Posterior vena cava (tissue), 2 donors: Measurements from ENCODE around the gene TOX2. TPM values are rescaled to one million over a fixed set of nuclear protein-coding genes. Genes with fewer than 3 reads are reported as not detected.

Experiments used
- DNase-seq: peaks from one replicate; pipeline ENCODE4 v3.0.0-alpha.2; 2020; ENCODE audit warnings: low spot score
- intact Hi-C, 2 donors: fragments of 100-400 bp; cut with DNase I; formaldehyde crosslinking; loops; one replicate each; pipeline versions ENCODE4 v1.14.1 to v1.14.2; 2022 to 2023
- total RNA-seq, 2 donors: library from RNA; stranded (reverse); fragmentation: NEBNext Ultra II Directional; extraction: Animal tissue kit (Norgen Biotek cat#: 25700); gene quantifications; one replicate each; pipeline ENCODE4 v1.2.1, GENCODE V29; 2021
- donor health status: DM: yes; HTN: yes; CAD: no.
- donor health status: DM: yes; HTN: yes; CAD: no.

The TOX2 gene
- total RNA-seq, 2 donors from 2014 or later, result 1.1 to 1.5 TPM

DNA sequence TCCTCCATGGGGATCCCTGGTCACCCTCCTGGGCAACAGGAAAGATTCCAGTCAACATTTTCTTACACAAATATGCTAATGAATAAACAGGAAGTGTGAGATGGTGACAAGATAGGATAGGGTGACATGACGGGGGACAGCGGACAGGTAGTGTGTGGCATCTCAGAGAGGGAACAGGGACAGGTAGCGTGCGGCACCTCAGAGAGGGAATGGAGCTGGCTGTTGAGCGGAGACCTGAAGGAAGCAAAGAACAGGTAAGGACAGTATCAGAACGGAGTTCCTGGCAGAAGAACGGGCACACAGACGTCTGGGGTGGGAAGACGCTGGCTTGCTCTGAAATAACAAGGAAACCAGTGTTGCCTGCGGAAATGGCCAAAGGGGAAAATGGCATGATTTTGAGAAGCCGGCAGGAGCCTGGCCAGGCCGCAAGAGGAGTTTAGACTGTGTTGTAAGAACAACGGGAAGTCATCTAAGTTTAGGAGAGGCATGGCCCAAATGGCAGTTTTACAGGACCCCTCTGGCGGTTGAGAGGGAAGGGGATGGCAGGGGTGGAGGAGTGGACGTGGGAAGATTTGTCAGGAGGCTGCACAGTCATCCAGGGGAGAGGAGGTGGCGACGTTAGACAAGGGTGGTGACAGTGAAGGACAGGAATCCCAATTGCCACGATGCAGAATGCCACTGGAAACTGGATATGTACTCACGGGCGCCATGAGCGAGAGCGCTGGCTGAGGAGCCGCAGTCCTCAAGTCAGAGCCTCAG is 160.7 kb downstream of the TOX2 start:
- intact Hi-C loops, result loop anchor here (5.0 to 10.0 kb wide), 2 partner anchors 328 to 541 kb away; no protein-coding TSS in a partner anchor
- no peak for DNase-seq

DNA sequence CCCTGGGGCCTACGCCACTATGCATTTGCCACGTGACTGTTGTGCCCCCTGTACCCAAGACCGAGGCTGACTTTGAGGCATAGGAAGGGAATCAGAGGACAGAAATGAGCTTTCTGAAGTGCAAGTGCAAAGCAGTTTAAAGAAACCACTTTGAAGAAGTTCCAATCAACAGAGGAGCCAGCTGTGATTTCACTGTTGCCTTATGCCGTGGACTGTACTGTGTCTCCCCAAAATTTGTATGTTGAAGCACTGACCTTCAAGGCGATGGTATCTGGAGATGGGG is 161.2 kb downstream of the TOX2 start:
- no peak for DNase-seq
- intact Hi-C loops, result loop anchor here (5.0 to 10.0 kb wide), 2 partner anchors 329 to 541 kb away; no protein-coding TSS in a partner anchor

DNA sequence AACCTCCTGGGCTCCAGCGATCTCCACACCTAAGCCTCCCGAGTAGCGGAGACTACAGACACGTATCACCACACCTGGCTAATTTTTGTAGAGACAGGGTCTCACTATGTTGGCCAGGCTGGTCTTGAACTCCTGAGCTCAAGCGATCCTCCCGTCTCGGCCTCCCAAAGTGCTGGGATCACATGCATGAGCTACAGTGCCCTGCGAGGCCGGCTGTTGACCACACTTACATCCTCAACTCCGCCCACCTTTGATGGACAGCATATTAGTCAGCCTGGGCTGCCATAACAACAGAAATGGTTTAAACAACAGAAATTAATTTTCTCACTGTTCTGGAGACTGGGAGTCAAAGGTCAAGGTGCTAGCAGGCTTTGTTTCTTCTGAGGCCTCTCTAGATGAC is 164.6 kb downstream of the TOX2 start:
- no peak for DNase-seq
- intact Hi-C loops, result loop anchor here (5.0 to 10.0 kb wide), 2 partner anchors 332 to 544 kb away; no protein-coding TSS in a partner anchor

DNA sequence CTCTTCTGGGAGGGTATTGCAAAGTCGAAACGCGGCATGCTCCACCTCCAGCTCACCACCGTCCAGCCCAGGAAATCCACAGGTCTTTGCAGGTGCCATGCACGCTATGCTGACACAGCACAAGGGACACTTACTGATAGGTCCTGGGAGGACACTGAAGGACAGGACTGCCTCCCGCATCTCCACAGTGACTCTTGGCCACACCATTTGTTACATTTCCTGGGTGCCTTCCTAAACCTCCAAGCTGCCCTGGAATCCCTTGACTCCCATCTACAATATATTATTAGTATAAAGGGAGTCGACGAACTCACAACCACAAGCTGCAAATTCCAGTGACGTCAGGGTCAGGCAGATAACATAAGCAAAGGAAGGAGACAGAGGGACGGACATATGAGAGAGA is 165.4 kb downstream of the TOX2 start:
- intact Hi-C loops, result loop anchor here in 1 of 2 donors (10.0 kb wide), 1 partner anchor 545 kb away; no protein-coding TSS in a partner anchor
- DNase-seq, result no peak

DNA sequence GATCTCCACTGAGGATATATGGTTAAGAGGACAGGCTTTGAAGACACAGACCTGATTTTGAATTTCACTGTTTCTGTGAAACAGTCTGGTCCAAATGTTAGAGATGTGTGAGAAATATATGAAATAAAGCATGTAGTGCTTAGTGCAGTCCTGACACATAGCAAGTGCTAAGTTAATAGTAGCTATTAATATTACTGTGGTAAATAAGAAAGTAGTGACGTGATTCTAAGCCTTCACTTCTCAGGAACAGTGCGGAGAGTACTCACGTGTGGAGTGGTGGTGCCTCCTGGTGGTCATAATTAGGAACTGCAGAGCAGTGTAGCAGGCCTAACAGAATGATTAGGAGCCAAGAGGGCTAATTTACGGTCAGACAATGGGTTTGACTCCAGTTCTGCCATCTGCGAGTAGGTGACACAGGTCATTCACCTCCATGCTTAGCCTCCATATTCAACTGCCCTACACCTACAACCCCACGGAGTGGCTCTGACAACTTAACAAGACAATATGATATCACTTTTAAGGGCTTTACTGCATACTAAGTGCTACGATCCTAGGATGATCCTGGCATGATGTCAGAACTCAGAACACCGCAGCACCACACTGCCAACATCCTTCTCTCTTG is 166.1 kb downstream of the TOX2 start:
- intact Hi-C loops, result loop anchor here (1.0 to 10.0 kb wide), 2 partner anchors 331 to 546 kb away; no protein-coding TSS in a partner anchor
- DNase-seq, result peak; percentile 88

DNA sequence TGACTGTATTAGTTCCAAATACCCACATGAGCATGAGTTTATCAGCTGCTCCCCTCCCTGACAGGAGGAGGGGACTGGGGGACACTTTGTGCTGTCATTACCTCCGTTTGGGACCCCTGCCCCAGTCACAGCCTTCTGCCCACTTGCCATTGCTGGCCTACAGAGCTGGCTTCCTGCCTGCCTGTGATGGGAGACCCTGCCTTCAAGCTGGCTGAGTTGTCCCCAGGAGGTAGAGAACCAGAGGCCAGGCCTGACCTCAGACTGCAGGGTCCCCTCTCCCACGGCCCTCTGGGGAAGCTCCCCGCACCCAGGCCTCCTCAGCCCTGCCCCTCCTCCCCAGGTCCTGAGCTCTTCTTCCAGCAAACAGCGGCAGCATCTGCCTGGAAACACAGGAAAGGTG is 166.8 kb downstream of the TOX2 start:
- intact Hi-C loops, result loop anchor here (1.0 to 10.0 kb wide), 2 partner anchors 332 to 547 kb away; no protein-coding TSS in a partner anchor
- DNase-seq, result no peak

DNA sequence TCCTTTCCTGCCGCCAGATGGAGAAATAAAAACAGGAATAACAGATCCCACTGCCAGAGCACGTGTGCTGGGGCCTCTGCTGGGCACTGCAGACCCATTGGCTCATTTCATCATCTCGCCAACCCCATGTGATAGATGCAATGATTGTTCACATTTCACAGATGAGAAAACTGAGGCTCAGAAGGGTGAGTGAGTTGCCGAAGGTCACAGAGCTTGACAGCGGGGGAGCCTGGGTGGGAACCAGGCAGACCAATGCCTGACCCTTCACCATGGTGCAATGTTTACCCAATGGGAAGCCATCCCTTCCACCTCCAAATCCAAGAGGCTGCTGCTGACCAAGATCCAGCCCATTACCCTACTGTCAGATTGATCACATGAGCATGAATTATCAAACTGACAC is 167.2 kb downstream of the TOX2 start:
- no peak for DNase-seq
- intact Hi-C loops, result loop anchor here (1.0 to 10.0 kb wide), 2 partner anchors 333 to 547 kb away; no protein-coding TSS in a partner anchor

DNA sequence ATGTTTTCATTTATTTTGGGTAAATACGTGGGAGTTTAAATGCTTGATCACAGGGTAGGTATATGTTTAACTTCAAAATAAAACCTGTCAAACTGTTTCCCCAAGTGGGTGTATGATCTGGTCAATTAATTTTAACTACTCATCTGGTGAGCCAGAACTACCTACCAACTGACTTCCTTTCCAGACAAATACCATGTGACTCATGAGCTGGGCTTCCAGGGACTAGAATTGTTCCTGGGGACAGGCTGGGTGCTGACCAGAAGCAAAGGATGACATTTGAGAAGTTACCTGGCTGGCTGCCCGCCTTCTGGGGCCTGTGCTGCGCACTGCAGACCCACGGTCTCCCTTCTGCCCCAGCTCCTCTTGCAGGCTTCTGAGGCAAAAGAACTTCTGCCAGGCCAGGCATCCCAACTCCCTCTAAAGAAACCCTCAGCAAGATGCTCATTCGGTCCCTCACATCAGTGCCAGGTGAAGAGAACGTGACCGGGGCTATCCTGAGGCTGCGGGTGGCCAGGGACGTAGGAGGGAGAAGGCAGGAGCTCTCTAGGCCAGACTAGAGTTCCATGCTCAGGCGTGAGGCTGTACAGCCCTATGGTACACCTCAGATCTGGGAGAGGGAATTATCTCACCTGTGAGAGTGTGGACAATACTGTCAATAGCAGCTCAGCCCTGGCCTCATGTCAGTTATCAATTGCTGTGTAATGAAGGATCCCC is 168.7 kb downstream of the TOX2 start:
- DNase-seq, result no peak
- intact Hi-C loops, result loop anchor here in 1 of 2 donors (10.0 kb wide), 1 partner anchor 549 kb away; no protein-coding TSS in a partner anchor

DNA sequence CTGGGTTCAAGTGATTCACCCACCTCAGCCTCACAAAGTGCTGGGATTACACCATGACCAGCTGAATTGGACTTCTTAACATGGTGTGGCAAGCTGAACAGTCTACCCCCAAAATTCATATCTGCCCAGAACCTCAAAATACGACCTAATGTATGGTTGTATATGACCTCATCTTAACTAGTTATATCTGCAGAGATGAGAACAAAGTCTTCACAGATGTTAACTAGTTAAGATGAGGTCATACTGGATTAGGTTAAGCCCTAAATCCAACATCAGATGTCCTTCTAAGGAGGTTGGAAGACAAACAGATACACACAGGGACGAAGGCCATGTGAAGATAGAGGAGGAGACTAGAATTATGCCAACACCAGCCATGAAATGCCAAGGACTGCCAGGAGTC is 169.8 kb downstream of the TOX2 start:
- no peak for DNase-seq
- intact Hi-C loops, result loop anchor here in 1 of 2 donors (10.0 kb wide), 1 partner anchor 550 kb away; no protein-coding TSS in a partner anchor

DNA sequence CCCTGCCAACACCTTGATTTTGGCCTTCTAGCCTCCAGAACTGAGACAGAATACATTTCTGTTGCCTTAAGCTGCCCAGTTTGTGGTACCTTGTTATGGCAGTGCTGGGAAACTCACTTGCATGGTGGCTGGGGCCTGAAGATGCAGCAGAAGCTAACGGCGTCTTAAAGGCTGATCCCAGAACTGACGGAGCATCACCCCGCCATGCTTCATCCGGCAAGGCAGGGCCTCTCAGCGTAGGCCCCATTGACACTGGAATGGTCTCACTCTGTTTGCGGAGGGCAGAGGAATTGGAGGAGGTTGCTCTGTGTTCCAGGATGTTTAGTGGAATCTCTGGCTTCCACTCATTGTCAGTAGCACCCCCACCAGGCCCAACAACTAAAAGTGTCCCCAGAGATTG is 170.2 kb downstream of the TOX2 start:
- intact Hi-C loops, result loop anchor here in 1 of 2 donors (5.0 to 10.0 kb wide), 2 partner anchors 550 to 1638 kb away; no protein-coding TSS in a partner anchor
- DNase-seq, result no peak

DNA sequence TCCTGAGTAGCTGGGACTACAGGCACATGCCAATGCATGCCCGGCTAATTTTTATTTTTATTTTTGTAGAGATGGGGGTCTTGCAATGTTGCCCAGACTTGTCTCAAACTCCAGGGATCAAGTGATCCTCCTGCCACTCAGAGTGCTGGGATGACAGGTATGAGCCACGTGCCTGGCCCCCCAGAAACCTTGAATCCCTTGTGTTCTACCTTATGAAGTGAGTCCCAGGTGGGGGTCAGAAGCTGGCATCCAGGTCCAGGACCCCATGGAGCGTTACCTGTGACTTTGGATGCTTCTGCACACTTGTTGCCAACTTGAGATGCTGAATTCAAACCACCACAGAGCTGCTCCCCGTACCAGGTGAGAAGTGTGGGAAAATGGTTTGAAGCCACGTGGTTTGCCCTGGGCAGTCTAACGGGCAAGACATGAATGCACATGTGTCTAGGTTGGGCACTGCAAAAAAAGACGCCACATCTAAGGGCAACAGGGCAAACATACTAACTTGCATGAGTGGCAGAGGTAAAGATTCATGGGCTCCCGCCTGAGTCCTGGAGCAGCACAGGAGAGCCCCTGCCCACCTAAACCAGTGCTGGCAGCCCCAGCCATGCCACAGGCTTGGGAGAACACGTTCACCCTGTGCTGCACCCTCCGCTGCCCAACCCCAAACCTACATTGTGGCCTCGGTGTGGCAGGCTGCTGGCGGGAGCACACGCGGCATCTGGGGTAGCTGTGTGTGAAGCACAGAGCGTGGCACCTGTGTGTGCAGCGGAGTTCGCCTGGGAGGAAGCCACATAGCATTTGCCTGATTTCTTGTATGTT is 171.2 kb downstream of the TOX2 start:
- intact Hi-C loops, result loop anchor here in 1 of 2 donors (5.0 to 10.0 kb wide), 2 partner anchors 551 to 1639 kb away; no protein-coding TSS in a partner anchor
- no peak for DNase-seq

DNA sequence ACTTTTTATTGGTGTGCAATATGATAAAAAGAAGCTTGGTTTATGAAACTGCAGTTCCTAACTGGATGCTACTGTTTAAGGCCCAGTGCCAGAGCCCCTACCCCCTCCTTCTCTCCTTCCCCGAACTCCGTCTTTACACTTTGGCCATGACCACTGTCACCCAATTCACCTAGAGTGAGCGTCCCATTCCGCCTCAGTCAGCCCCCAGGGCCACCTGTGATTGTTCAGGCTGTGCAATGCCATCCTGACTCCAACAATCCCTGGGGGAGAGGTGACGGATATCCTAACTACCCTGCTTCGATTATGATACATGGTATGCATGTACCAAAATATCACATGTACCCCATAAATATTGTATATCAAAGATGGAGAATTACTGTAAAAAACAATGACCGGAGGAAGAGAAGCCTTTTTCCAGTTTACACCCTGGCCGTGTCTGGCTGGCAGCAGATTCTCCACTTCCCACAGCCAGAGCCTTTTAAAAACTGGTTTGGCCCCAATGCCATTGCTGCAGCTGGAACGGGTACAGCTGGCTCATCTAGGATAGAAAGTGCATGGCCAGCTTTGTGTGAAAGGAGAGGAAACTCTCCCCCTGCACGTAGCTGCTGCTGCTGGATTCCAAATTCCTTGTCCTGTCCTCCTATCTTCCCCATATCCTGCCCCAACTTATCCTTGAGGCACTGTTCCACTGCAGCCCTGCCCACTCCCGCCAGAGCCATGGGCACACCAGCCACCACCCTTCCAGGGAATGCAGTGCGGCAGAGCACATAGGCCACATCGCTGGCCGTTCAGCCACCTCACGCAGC is 172.6 kb downstream of the TOX2 start:
- DNase-seq, result no peak
- intact Hi-C loops, result loop anchor here in 1 of 2 donors (5.0 to 10.0 kb wide), 2 partner anchors 552 to 1640 kb away; no protein-coding TSS in a partner anchor

DNA sequence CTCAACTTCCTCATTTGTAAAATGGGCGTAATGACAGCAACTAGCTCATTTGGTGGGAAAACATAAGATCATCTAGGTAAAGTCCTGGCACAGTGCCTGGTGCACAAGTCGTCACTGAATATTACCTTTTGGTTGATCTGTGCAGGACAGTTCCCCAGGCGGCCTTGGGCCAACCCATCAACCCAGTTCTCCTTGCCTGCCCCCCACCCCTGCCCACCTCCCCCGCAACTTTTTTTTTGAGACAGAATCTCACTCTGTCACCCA is 173.1 kb downstream of the TOX2 start:
- no peak for DNase-seq
- intact Hi-C loops, result loop anchor here in 1 of 2 donors (5.0 to 10.0 kb wide), 2 partner anchors 553 to 1640 kb away; no protein-coding TSS in a partner anchor

DNA sequence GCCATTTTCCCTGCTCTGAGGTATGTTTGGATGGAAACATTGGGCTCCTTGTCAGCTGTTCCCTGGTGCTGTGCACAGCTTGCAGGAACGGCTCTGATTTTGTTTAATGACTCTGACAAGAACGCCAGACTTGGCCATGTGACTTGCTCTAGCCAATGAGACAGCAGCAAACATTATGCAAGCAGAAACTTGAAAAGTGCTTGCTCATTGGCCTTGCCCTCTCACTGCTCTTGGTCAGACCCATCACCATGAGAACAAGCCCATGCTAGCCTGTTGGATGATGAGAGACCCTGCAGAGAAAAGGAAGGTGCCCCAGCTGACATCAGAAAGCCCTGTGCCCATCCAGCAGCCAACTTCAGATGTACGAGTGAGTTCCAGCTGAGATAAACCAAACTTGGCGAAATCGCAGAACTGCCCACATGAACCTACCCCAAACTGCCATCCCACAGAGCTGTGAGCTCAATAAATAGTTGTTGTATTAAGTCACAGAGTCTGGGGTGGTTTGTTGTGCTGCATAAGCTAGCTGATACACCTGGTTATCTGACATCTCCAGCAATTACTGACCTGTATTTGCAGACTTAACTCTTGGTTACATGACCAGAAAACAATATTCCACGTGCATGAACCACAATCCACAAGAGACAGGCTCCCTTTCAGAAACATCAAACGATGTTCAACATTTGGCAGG is 175.5 kb downstream of the TOX2 start:
- intact Hi-C loops, result loop anchor here in 1 of 2 donors (5.0 to 10.0 kb wide), 2 partner anchors 555 to 1643 kb away; no protein-coding TSS in a partner anchor
- no peak for DNase-seq

DNA sequence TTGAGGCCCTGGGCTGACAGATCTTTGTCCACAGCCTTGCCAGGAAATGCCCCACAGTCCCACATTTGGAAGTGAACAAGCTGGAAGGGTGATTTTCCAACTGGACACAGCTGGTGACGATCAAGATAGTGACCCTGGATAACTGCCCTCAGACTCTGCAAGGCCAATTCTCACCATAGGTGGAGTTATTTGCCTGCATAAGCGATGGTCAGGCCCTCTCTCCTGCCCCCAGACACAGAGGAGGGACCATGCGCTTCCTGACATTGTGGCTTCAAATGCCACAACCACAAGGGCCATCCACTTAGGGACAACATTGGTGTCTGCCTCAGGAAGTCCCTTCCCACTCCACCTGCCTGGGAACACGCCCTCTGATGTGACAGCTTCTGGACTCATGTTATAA is 176.4 kb downstream of the TOX2 start:
- DNase-seq, result no peak
- intact Hi-C loops, result no loop called here

DNA sequence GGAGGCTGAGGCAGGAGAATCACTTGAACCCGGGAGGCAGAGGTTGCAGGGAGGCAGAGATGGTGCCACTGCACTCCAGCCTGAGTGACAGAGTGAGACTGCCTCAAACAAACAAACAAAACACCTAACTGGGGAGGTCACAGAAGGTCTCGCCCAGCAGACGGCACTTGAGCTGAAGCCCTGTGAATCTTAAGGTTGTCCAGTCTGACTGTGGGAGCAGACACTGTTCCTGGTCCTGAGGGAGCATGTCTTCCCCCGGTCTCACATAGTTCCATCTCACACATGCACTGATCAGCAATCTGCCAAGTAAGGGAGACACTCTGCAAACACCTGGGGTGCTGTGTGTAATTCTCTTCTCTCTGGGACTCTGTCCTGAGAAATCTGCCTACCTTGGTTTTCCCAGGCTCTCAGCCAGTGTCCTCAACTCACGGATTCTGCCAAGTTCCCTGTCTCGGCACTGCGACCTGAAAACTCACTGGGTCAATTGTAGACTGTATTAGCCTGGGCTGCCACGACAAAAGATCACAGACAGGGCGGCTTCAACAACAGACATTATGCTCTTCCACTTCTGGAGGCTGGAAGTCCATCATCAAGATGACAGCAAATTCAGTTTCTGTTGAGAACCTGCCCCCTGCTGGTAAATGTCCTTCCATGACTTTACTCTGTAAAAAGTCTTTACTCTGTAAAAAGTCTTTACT is 178.0 kb downstream of the TOX2 start:
- intact Hi-C loops, result no loop called here
- DNase-seq, result no peak

DNA sequence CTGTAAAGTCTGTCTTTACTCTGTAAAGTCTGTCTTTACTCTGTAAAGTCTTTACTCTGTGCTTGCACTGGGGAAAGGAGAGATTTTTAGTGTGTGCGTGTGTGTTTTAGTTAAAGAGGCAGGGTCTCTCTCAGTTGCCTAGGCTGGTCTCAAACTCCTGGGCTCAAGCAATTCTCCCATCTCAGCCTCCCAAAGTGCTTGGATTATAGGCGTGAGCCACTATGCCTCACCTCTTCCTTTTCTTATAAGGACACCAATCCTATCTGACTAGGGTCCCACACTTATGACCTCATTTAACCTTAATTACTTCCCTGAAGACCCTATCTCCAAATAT is 178.6 kb downstream of the TOX2 start:
- no peak for DNase-seq
- intact Hi-C loops, result no loop called here
